ENCODE results near the gene ORAI3. TPM values are rescaled to one million over a fixed set of nuclear protein-coding genes. Genes with fewer than 3 reads are reported as not detected.

ORAI3 gene
- polyA plus RNA-seq, 1 of the 3 experiments (the other 2 are of a cell fraction): 29.0 TPM

- H2AFZ ChIP-seq (ENCODE audit: low read depth): no peak overlapping the region
- POLR2A ChIA-PET: interaction anchor here (0.9 to 1.9 kb wide), 7 partner anchors 7 to 518 kb away, joined by 4 to 5 read pairs (median 4); partner anchors contain the start of genes FUS and SETD1A
Observed at GRCh38 chr16:30942426-30942806, 6.5 kb upstream of the ORAI3 start.

DNA sequence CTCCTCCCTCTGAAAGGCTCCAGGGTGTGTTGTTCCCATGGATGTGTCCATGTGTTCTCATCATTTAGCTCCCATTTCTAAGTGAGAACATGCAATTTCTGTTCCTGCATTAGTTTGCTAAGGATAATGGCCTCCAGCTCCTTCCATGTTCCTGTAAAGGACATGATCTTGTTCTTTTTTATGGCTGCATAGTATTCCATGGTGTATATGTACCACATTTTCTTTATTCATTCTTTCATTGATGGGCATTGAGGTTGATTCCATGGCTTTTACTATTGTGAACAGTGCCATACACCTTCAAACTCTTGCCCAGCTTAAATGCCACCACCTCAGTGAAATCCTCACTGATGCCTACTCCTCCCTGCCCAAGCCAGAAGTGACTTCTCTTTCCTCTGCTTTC lies 4.5 kb upstream of the ORAI3 start:
- Histone ChIP-seq H3K27me3 (ENCODE audit: insufficient read depth) (no peaks in the 10 kb centered on the region), H3K4me1 (ENCODE audit: control insufficient read depth in 1 of 2, insufficient read depth in 2 of 2, low read depth in 1 of 2, low read length in 1 of 2) (peaks cover 0 to 11% of the 10 kb centered on the region in 2 experiments; a peak in 1 of 4 replicates), H3K9me3 (no peaks in the 10 kb centered on the region), H3K9me2 (no peaks in the 10 kb centered on the region), H3K27ac (ENCODE audit: low read depth in 2 of 2, low read length in 1 of 2) (no peak overlapping the region), H3K9ac (no peak overlapping the region), H3K79me2 (ENCODE audit: insufficient read depth) (0 out of 2 replicates have a peak, but pooled peaks cover 16% of the 10 kb centered on the region), H3F3A (replicated peaks; ENCODE audit: insufficient read depth) (peaks cover 18% of the 10 kb centered on the region), H3K36me3 (replicated peaks in 1 of 2; ENCODE audit: control insufficient read depth in 1 of 2, insufficient read depth in 2 of 2, low read length in 1 of 2) (peaks cover 22 to 32% of the 10 kb centered on the region in 2 experiments), H4K20me1 (ENCODE audit: insufficient read depth) (0 out of 2 replicates have a peak, but pooled peaks cover 4% of the 10 kb centered on the region), H3K4me2 (no peak overlapping the region), H2AFZ (ENCODE audit: low read depth) (no peak overlapping the region), H3K4me3 (ENCODE audit: low read depth in 2 of 2, low read length in 1 of 2) (no peak overlapping the region)
- TF ChIP-seq EP300 (IDR thresholded peaks at IDR 0.05; ENCODE audit: borderline replicate concordance in 1 of 2, low read depth in 1 of 2, low read length in 1 of 2) (no peak), MXI1 (IDR thresholded peaks at IDR 0.05; ENCODE audit: low read depth, low read length) (no peak), FOXM1 (IDR thresholded peaks at IDR 0.05; ENCODE audit: low read depth) (no peak), NFIC (IDR thresholded peaks at IDR 0.05; ENCODE audit: borderline replicate concordance) (no peak), TEAD4 (IDR thresholded peaks at IDR 0.05; ENCODE audit: borderline replicate concordance, insufficient read depth) (no peak)
- POLR2A ChIA-PET: no interaction called here
- CTCF ChIA-PET: interaction anchor here (0.7 to 1.5 kb wide), 2 partner anchors 9 to 100 kb away, joined by 3 to 9 read pairs; no protein-coding TSS in a partner anchor
- no peak for DNase-seq

More at GRCh38 chr16:30942426-30942806, 6.5 kb upstream of the ORAI3 start:
- CTCF ChIA-PET: interaction anchor here (0.6 to 4.8 kb wide), 22 partner anchors 10 to 195 kb away, joined by 3 to 45 read pairs (median 4); partner anchors contain the start of genes CTF1, FBXL19, ORAI3 and PHKG2
- Histone ChIP-seq H3K4me2 (no peak overlapping the region), H3K27ac (ENCODE audit: low read depth in 2 of 2, low read length in 1 of 2) (no peak overlapping the region; a peak in 1 of 4 replicates), H3K36me3 (replicated peaks in 1 of 2; ENCODE audit: control insufficient read depth in 1 of 2, insufficient read depth in 2 of 2, low read length in 1 of 2) (peaks cover 27 to 32% of the 10 kb centered on the region in 2 experiments), H3K9ac (no peak overlapping the region), H3K27me3 (ENCODE audit: insufficient read depth) (no peaks in the 10 kb centered on the region), H4K20me1 (ENCODE audit: insufficient read depth) (0 out of 2 replicates have a peak, but pooled peaks cover 4% of the 10 kb centered on the region), H3F3A (replicated peaks; ENCODE audit: insufficient read depth) (peaks cover 18% of the 10 kb centered on the region), H3K79me2 (ENCODE audit: insufficient read depth) (peaks cover 19% of the 10 kb centered on the region; the same call in 1 of the 2 replicates), H3K4me3 (ENCODE audit: low read depth in 2 of 2, low read length in 1 of 2) (no peak overlapping the region), H3K9me2 (no peaks in the 10 kb centered on the region), H3K9me3 (no peaks in the 10 kb centered on the region), H3K4me1 (ENCODE audit: control insufficient read depth in 1 of 2, insufficient read depth in 2 of 2, low read depth in 1 of 2, low read length in 1 of 2) (peaks cover 0 to 7% of the 10 kb centered on the region in 2 experiments; a peak in 1 of 4 replicates)
- no peak for TF ChIP-seq CHD2 (IDR thresholded peaks at IDR 0.05; ENCODE audit: low read length, partially characterized antibody)
- no peak for TF ChIP-seq USF2 (IDR thresholded peaks at IDR 0.05; ENCODE audit: borderline replicate concordance, low read depth, low read length)
- WGBS (ENCODE audit: low lambda C conversion rate): no CpG with 5 or more reads among the region's 4 CpGs
- DNase-seq: no peak
